Measurements from ENCODE around the gene SPINK5. TPM values are rescaled to one million over a fixed set of nuclear protein-coding genes. Genes with fewer than 3 reads are reported as not detected.

Gene SPINK5
- total RNA-seq, 4 donors from 2014 or later, result 0.13 to 6.7 TPM; not detected in 2

DNA sequence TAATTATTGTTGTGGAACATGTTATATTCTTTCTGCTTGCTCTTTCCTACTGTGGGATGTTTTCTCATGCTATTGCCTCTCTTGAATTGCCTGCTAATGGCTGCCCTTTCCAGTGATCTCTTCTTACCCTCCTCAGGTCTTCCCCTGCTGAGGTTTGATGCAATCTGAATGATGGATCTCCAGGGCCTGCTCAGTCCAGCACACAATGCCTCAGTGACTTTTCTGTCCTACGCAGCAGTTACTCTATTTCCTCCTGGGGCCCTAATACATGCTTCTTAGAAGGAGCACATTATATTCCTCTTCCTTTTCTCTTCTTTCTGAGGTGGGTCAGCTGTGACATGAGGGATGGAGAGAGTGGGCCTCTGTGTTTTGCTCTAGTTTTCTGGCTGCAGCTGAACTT is 104.5 kb downstream of the SPINK5 start, which contains the start of gene SPINK14:
TSS of gene SPINK14 (plus strand) at position 301 of the 400 bp plus-strand sequence. CDS start 1,187 bp downstream, outside the sequence.
- H3K36me3 ChIP-seq, result no peaks in the 10 kb centered on the region
- no peaks in the 10 kb centered on the region for H3K27me3 ChIP-seq
- DNase-seq, result no peak
- no peak within 1 kb of the TSS for H3K27ac ChIP-seq
- no peaks in the 10 kb centered on the region for H3K9me3 ChIP-seq
- WGBS, 2 donors, result 88 to 97% methylated on average over 1 of the region's 1 CpG
- no peak within 1 kb of the TSS for H3K4me3 ChIP-seq (replicated peaks in 1 of 3)
- no peak for TF ChIP-seq POLR2A (IDR thresholded peaks at IDR 0.05)
- TF ChIP-seq, protein P1, sequence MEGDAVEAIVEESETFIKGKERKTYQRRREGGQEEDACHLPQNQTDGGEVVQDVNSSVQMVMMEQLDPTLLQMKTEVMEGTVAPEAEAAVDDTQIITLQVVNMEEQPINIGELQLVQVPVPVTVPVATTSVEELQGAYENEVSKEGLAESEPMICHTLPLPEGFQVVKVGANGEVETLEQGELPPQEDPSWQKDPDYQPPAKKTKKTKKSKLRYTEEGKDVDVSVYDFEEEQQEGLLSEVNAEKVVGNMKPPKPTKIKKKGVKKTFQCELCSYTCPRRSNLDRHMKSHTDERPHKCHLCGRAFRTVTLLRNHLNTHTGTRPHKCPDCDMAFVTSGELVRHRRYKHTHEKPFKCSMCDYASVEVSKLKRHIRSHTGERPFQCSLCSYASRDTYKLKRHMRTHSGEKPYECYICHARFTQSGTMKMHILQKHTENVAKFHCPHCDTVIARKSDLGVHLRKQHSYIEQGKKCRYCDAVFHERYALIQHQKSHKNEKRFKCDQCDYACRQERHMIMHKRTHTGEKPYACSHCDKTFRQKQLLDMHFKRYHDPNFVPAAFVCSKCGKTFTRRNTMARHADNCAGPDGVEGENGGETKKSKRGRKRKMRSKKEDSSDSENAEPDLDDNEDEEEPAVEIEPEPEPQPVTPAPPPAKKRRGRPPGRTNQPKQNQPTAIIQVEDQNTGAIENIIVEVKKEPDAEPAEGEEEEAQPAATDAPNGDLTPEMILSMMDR (IDR thresholded peaks at IDR 0.05), result no peak
- intact Hi-C loops (cut with DNase I), result no loop called here
- H3K4me1 ChIP-seq, result no peaks in the 10 kb centered on the region

DNA sequence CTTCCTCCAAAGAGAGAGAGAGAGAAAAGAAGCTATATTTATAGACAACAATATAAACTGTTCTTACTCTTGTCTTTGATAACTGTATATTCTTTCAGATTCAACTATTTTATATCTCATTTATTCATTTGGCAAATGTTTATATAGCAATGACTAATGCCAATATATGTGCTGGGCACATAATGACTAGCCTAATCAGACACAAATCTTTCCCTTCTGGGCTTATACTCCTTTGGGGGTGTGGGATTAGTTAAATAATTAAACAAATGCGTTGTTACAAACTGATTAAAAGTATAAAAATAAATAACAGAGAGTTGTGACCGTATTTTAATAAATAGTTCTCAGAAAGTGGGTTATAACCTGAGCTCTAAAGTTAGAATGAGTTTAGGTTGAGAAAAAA is 108.6 kb downstream of the SPINK5 start:
- Histone ChIP-seq H3K36me3 (no peaks in the 10 kb centered on the region), H3K27ac (no peak overlapping the region), H3K4me3 (replicated peaks in 1 of 3) (no peak overlapping the region), H3K27me3 (no peaks in the 10 kb centered on the region), H3K9me3 (no peaks in the 10 kb centered on the region), H3K4me1 (no peaks in the 10 kb centered on the region)
- WGBS, 2 donors, result 80 to 90% methylated on average over 2 of the region's 2 CpGs
- DNase-seq, result no peak
- no peak for TF ChIP-seq POLR2A (IDR thresholded peaks at IDR 0.05)
- TF ChIP-seq, protein P1 (IDR thresholded peaks at IDR 0.05), result no peak
- intact Hi-C loops (cut with DNase I), result loop anchor here (10.0 kb wide), 1 partner anchor 202 kb away; no protein-coding TSS in a partner anchor

DNA sequence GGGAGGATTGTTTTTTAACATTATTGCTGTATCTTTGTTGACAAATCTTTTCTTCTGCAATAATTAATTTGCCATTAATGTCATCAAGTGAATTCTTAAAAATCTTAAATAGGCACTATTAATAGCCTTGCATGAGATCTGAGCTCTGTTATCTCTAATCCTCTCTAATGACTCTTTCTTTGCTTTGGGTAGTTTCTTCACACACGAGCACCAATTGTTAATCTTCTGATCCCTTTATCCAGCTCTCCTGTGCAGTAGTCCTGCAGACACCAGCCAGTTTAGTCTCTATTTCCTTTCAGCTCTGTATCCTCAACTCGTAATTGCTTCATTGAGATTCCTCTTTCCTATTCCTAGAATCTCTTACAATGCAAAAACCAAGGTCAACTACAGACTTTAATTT is 112.7 kb downstream of the SPINK5 start:
- Histone ChIP-seq H3K4me1 (no peaks in the 10 kb centered on the region), H3K9me3 (no peaks in the 10 kb centered on the region), H3K27me3 (no peaks in the 10 kb centered on the region), H3K36me3 (no peaks in the 10 kb centered on the region), H3K27ac (no peak overlapping the region), H3K4me3 (replicated peaks in 1 of 3) (no peak overlapping the region)
- WGBS, 2 donors, result 66 to 69% methylated on average over 2 of the region's 2 CpGs
- TF ChIP-seq, protein P1 (IDR thresholded peaks at IDR 0.05), result no peak
- no peak for TF ChIP-seq POLR2A (IDR thresholded peaks at IDR 0.05)
- intact Hi-C loops (cut with DNase I), result loop anchor here (10.0 kb wide), 1 partner anchor 198 kb away; no protein-coding TSS in a partner anchor
- no peak for DNase-seq

DNA sequence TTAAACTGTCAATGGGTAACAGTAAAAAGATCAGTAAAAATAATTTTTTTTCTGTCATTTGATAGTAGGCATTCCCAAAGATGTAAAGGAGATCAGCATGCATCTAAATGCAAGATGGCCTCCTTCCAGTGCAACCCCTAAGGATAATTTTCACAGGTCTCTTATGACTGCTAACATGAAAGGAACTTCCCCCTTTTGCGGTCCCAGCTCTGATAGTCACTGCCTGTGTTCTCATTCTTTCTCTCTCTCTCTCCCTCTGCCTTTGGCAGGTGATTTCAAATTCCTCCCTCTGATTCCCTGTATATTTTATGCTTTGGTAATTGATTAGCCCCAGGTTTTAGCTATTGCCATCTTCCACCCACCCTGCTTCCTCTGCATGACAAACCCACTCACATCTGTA is 113.4 kb downstream of the SPINK5 start:
- TF ChIP-seq POLR2A (IDR thresholded peaks at IDR 0.05), result no peak
- H3K36me3 ChIP-seq, result no peaks in the 10 kb centered on the region
- no peaks in the 10 kb centered on the region for H3K27me3 ChIP-seq
- H3K4me3 ChIP-seq (replicated peaks in 1 of 3), result no peak overlapping the region
- no peak for DNase-seq
- H3K9me3 ChIP-seq, result no peaks in the 10 kb centered on the region
- WGBS, 2 donors, result 67 to 87% methylated on average over 1 of the region's 1 CpG
- H3K27ac ChIP-seq, result no peak overlapping the region
- H3K4me1 ChIP-seq, result no peaks in the 10 kb centered on the region
- intact Hi-C loops (cut with DNase I), result loop anchor here (10.0 kb wide), 1 partner anchor 198 kb away; no protein-coding TSS in a partner anchor

DNA sequence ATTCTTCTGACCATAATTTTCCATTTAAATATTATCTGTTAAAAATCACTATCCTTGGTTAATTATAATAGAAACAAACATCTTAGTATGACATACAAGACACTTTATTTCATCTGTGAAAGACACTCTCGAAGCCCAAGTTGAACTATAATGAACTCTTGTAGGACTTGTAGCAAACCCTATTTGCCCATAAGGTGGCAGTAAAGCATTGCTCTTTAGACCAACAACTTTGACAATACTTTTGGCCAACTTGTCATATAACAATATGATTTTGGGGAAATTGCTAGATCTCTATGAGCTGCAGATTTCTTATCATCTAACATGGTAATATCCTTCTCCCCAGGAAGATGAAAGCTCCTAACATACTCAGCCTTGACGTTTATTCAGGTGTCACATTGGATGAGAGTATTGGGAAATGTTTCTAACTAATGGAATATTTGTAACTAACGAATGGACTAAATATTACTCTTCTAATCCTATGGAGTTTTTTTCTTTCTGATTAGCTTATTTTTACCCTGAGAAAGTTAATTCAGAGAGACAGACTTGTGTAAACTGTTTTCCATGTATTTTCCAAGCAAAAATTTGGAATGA is 115.5 kb downstream of the SPINK5 start:
- H3K27me3 ChIP-seq, result no peaks in the 10 kb centered on the region
- no peaks in the 10 kb centered on the region for H3K36me3 ChIP-seq
- H3K4me3 ChIP-seq (replicated peaks in 1 of 3), result no peak overlapping the region
- TF ChIP-seq, protein P1 (IDR thresholded peaks at IDR 0.05), result peak; percentile 26 to 75 (median 58)
- no peak for TF ChIP-seq POLR2A (IDR thresholded peaks at IDR 0.05)
- 38 to 40% methylated on average over 3 of the region's 3 CpGs for WGBS, 2 donors
- intact Hi-C loops (cut with DNase I), result loop anchor here (10.0 kb wide), 1 partner anchor 195 kb away; no protein-coding TSS in a partner anchor
- H3K4me1 ChIP-seq, result no peaks in the 10 kb centered on the region
- DNase-seq, result no peak
- no peak overlapping the region for H3K27ac ChIP-seq
- no peaks in the 10 kb centered on the region for H3K9me3 ChIP-seq

Measured in thyroid gland (tissue), 4 donors.